ENCODE data around the gene TFRC.

- TF ChIP-seq CTCF (IDR thresholded peaks at IDR 0.05) (no peak), POLR2A (IDR thresholded peaks at IDR 0.05) (no peak)
These were observed 27.2 kb downstream of the TFRC start for GRCh38 chr3:196054661-196055060.
